PFSK-1 (cell line): ENCODE results near the gene C2orf81.

Experiments
- POLR2AphosphoS5 ChIP-seq: IDR thresholded peaks from 2 replicates; pipeline ENCODE4 v1.6.1; 2012; ENCODE audit warnings: low read depth, mild to moderate bottlenecking, control low read depth, low read length, moderate library complexity
- TAF1 ChIP-seq: IDR thresholded peaks from 2 replicates; pipeline ENCODE4 v1.6.1; 2012; ENCODE audit warnings: low read length, control low read depth, borderline replicate concordance; ENCODE audit not compliant: insufficient read depth
- TF ChIP-seq, protein P1 (sequence below), 2 experiments: IDR thresholded peaks; 2 replicates each; pipeline versions ENCODE4 v1.6.1 to v1.8.0; 2011 to 2012; ENCODE audit warnings: low read depth in 2 of 2, low read length in 2 of 2, control low read depth in 1 of 2, inconsistent platforms in 1 of 2, mild to moderate bottlenecking in 1 of 2, moderate library complexity in 1 of 2; ENCODE audit not compliant: insufficient read depth in 1 of 2

DNA sequence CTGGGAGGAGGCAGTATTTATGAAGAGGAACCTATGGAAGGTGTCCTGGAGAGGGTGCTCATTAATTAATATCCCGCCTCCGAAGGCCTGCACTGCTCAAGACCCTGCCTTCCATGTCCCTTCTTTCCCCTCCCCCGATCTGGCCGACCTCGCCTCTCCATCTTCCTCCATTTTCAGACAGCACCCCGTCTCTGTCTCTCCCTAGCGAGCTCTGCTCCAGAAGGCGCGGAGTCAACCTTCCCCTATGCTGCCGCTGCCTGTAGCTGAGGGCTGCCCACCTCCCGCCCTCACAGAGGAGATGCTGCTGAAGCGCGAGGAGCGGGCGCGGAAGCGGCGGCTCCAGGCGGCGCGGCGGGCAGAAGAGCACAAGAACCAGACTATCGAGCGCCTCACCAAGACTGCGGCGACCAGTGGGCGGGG, 35.7 kb upstream of the C2orf81 start:
- TF ChIP-seq, protein P1, sequence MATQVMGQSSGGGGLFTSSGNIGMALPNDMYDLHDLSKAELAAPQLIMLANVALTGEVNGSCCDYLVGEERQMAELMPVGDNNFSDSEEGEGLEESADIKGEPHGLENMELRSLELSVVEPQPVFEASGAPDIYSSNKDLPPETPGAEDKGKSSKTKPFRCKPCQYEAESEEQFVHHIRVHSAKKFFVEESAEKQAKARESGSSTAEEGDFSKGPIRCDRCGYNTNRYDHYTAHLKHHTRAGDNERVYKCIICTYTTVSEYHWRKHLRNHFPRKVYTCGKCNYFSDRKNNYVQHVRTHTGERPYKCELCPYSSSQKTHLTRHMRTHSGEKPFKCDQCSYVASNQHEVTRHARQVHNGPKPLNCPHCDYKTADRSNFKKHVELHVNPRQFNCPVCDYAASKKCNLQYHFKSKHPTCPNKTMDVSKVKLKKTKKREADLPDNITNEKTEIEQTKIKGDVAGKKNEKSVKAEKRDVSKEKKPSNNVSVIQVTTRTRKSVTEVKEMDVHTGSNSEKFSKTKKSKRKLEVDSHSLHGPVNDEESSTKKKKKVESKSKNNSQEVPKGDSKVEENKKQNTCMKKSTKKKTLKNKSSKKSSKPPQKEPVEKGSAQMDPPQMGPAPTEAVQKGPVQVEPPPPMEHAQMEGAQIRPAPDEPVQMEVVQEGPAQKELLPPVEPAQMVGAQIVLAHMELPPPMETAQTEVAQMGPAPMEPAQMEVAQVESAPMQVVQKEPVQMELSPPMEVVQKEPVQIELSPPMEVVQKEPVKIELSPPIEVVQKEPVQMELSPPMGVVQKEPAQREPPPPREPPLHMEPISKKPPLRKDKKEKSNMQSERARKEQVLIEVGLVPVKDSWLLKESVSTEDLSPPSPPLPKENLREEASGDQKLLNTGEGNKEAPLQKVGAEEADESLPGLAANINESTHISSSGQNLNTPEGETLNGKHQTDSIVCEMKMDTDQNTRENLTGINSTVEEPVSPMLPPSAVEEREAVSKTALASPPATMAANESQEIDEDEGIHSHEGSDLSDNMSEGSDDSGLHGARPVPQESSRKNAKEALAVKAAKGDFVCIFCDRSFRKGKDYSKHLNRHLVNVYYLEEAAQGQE (IDR thresholded peaks at IDR 0.05; ENCODE audit: insufficient read depth in 1 of 2, low read depth in 2 of 2, low read length in 2 of 2) = no peak
- TF ChIP-seq TAF1 = no peak
- no peak for TF ChIP-seq POLR2AphosphoS5
